ENCODE data around the gene SYK. TPM values are rescaled to one million over a fixed set of nuclear protein-coding genes. Genes with fewer than 3 reads are reported as not detected.

Gene SYK
- total RNA-seq, 4 donors from 2014 or later = 7.0 to 16.6 (median 8.7) TPM

DNA sequence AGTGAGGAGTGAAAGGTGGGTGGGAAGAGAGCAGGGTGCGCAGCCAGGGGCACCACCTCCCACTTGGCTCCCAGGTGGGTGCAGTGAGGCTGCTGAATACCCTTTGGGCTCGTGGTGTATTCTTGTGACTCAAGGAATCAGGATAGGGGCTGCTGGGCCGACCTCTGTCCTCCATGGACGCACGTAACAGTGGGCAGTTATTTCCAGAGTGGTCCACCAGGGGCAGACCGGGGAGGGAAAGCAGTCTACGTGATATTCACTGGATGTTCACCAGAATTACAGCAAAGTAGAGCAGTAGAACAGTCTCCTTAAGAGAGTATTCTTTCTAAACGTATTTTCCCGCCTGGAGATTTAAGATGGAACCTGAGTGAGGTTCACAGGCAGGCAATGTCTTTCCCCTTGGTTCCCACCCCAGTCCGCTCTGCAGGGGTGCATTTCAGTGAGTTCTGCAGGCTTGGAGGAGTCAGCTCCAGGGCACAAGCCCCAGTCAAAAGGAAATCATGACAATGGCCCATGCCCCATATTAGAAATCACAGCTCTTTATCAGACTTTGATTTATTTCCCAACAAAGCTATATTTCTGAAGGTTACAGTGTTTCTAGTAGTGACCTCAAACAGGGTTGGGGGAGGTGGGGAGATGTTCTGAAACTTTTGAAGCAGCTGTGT is 88.7 kb downstream of the SYK start:
- TF ChIP-seq POLR2A (IDR thresholded peaks at IDR 0.05; ENCODE audit: low read depth) (no peak), POLR2AphosphoS5 (IDR thresholded peaks at IDR 0.05) (no peak)
- TF ChIP-seq, protein P1, sequence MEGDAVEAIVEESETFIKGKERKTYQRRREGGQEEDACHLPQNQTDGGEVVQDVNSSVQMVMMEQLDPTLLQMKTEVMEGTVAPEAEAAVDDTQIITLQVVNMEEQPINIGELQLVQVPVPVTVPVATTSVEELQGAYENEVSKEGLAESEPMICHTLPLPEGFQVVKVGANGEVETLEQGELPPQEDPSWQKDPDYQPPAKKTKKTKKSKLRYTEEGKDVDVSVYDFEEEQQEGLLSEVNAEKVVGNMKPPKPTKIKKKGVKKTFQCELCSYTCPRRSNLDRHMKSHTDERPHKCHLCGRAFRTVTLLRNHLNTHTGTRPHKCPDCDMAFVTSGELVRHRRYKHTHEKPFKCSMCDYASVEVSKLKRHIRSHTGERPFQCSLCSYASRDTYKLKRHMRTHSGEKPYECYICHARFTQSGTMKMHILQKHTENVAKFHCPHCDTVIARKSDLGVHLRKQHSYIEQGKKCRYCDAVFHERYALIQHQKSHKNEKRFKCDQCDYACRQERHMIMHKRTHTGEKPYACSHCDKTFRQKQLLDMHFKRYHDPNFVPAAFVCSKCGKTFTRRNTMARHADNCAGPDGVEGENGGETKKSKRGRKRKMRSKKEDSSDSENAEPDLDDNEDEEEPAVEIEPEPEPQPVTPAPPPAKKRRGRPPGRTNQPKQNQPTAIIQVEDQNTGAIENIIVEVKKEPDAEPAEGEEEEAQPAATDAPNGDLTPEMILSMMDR (IDR thresholded peaks at IDR 0.05) = no peak
- H3K36me3 ChIP-seq = peaks cover 0 to 12% (median 0%) of the 10 kb centered on the region in 4 donors
- H3K27me3 ChIP-seq = peaks cover 0 to 6% (median 0%) of the 10 kb centered on the region in 4 donors
- no peak overlapping the region for H3K4me3 ChIP-seq
- no peak overlapping the region for H3K27ac ChIP-seq (replicated peaks in 1 of 4)
- no peak for DNase-seq (ENCODE audit: extremely low spot score)
- 78% methylated on average over 7 of the region's 10 CpGs for WGBS
- no peaks in the 10 kb centered on the region for H3K4me1 ChIP-seq
- H3K9me3 ChIP-seq = peaks cover 0 to 9% (median 0%) of the 10 kb centered on the region in 4 donors
- intact Hi-C loops (cut with DNase I) = no loop called here

DNA sequence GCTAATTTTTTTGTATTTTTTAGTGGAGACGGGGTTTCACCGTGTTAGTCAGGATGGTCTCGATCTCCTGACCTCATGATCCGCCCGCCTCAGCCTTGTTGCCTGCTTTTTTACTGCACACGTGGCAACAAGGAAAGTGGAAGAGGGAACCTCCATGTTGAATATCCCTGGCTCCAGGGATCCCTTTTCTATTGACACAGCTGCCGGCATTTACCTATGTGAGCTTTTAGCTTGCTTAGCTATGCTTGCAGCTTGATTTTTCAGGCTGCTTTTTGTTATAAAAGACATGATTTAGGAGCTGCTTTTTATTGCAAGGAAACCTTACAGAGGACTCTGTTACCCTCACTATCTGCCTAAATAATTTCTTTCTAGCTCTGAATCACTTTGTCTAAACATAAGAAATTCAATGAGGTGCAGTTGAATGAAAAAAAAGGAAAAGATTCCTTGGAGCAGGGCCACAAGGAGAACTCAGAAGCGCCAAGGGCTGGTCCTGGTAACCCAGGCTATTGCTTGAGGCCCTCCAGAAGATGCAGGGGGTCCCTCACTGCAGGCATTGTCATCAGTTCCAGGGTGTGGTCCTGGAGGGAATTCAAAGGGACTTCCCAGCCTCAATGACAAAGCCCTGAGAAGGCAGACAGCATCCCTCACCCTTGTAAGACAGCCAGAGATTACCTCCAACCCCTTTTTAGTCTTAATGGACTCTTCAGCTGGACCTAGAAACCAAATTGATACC is 89.9 kb downstream of the SYK start:
- peaks cover 0 to 12% (median 0%) of the 10 kb centered on the region in 4 donors for H3K36me3 ChIP-seq
- H3K27me3 ChIP-seq = peaks cover 0 to 6% (median 0%) of the 10 kb centered on the region in 4 donors
- no peak for DNase-seq (ENCODE audit: extremely low spot score)
- H3K9me3 ChIP-seq = no peaks in the 10 kb centered on the region
- H3K27ac ChIP-seq (replicated peaks in 1 of 4) = no peak overlapping the region
- no peaks in the 10 kb centered on the region for H3K4me1 ChIP-seq
- 89% methylated on average over 8 of the region's 8 CpGs for WGBS
- no peak for TF ChIP-seq POLR2AphosphoS5 (IDR thresholded peaks at IDR 0.05)
- no peak for TF ChIP-seq EP300 (IDR thresholded peaks at IDR 0.05)
- TF ChIP-seq, protein P1 (IDR thresholded peaks at IDR 0.05) = no peak
- TF ChIP-seq POLR2A (IDR thresholded peaks at IDR 0.05; ENCODE audit: low read depth) = no peak
- intact Hi-C loops (cut with DNase I) = no loop called here
- H3K4me3 ChIP-seq = no peak overlapping the region

DNA sequence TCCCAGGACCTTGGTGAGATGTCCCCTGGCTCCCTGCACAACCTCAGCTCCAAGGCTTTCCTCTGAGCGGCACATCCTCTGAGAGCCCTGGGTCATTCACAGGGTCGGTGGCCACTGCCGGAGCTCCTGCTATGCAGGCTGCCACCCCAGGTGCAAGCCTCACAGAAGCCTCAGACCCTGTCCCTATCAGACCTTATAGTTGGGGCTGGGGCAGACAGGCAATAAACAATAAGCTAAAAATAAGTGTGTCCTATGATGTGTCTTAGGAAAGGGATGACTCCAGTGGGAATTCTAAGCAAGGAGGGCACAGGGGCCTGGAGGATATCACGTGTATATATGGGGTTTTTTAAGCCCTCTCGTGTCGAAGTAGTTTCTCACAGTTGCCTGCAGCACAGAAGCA is 91.3 kb downstream of the SYK start:
- DNase-seq (ENCODE audit: extremely low spot score) = no peak
- Histone ChIP-seq H3K27ac (replicated peaks in 1 of 4) (no peak overlapping the region), H3K4me1 (no peaks in the 10 kb centered on the region), H3K4me3 (no peak overlapping the region), H3K36me3 (peaks cover 0 to 12% (median 0%) of the 10 kb centered on the region in 4 donors), H3K27me3 (peaks cover 0 to 6% (median 0%) of the 10 kb centered on the region in 4 donors), H3K9me3 (no peaks in the 10 kb centered on the region)
- TF ChIP-seq POLR2A (IDR thresholded peaks at IDR 0.05; ENCODE audit: low read depth) (no peak), POLR2AphosphoS5 (IDR thresholded peaks at IDR 0.05) (no peak)
- TF ChIP-seq, protein P1 (IDR thresholded peaks at IDR 0.05) = no peak
- WGBS = 42% methylated on average over 6 of the region's 6 CpGs
- intact Hi-C loops (cut with DNase I) = no loop called here

- Histone ChIP-seq H3K27me3 (peaks cover 0 to 5% (median 0%) of the 10 kb centered on the region in 4 donors), H3K9me3 (no peaks in the 10 kb centered on the region), H3K36me3 (peaks cover 0 to 7% (median 0%) of the 10 kb centered on the region in 4 donors), H3K4me1 (no peaks in the 10 kb centered on the region), H3K27ac (replicated peaks in 1 of 4) (no peak overlapping the region), H3K4me3 (no peak overlapping the region)
- WGBS = 94% methylated on average over 4 of the region's 4 CpGs
- DNase-seq (ENCODE audit: extremely low spot score) = no peak
- intact Hi-C loops (cut with DNase I) = no loop called here
- TF ChIP-seq, protein P1 (IDR thresholded peaks at IDR 0.05) = no peak
- TF ChIP-seq POLR2A (IDR thresholded peaks at IDR 0.05; ENCODE audit: low read depth) (no peak), EP300 (IDR thresholded peaks at IDR 0.05) (no peak), POLR2AphosphoS5 (IDR thresholded peaks at IDR 0.05) (no peak)
These were observed 92.1 kb downstream of the SYK start for GRCh38 chr9:90893706-90894105.
